CD4-positive, CD25-positive, alpha-beta regulatory T cell (primary cell): ENCODE results near the gene NTN1. TPM values are rescaled to one million over a fixed set of nuclear protein-coding genes. Genes with fewer than 3 reads are reported as not detected.

Experiments
- ATAC-seq, 2 donors: fragments of 150-1000 bp; cut with Tn5 transposase; one replicate each; pipeline ENCODE4 v1.10.0; 2021; ENCODE audit warnings: low read depth in 2 of 2, moderate number of reproducible peaks in 2 of 2, moderate library complexity in 1 of 2
- DNase-seq, 3 donors: peaks; one replicate each; pipeline versions ENCODE4 v3.0.0 to v3.0.0-alpha.2; 2012 to 2022; ENCODE audit warnings: mixed read lengths in 1 of 3
- H3K27ac ChIP-seq: one replicate; pipeline ENCODE4 v1.7.0; 2013; ENCODE audit warnings: mild to moderate bottlenecking, low read length; ENCODE audit not compliant: insufficient read depth, poor library complexity, severe bottlenecking
- H3K27me3 ChIP-seq: one replicate; pipeline ENCODE4 v1.7.0; 2013; ENCODE audit warnings: low read length; ENCODE audit not compliant: control insufficient read depth, insufficient read depth
- H3K36me3 ChIP-seq: one replicate; pipeline ENCODE4 v1.7.0; 2013; ENCODE audit warnings: mild to moderate bottlenecking, low read length, moderate library complexity; ENCODE audit not compliant: control insufficient read depth, insufficient read depth
- H3K4me1 ChIP-seq: 2 replicates; pipeline ENCODE4 v1.7.0; 2013; ENCODE audit warnings: mild to moderate bottlenecking, low read length; ENCODE audit not compliant: insufficient read depth, control insufficient read depth, poor library complexity, severe bottlenecking
- H3K4me3 ChIP-seq: one replicate; pipeline ENCODE4 v1.7.0; 2013; ENCODE audit warnings: low read depth, mild to moderate bottlenecking, low read length, moderate library complexity
- H3K9me3 ChIP-seq, 2 experiments: 1 replicate in 1 of 2; 2 replicates in 1 of 2; pipeline ENCODE4 v1.7.0; 2013; ENCODE audit warnings: low read length in 2 of 2, mild to moderate bottlenecking in 1 of 2, moderate library complexity in 1 of 2; ENCODE audit not compliant: control insufficient read depth in 2 of 2
- H3K27ac Mint-ChIP-seq, 3 donors: one replicate each; pipeline ENCODE4 v1.8.0; 2020 to 2022; ENCODE audit warnings: mild to moderate bottlenecking in 3 of 3, mixed read lengths in 3 of 3, moderate library complexity in 2 of 3
- H3K27me3 Mint-ChIP-seq: one replicate; pipeline ENCODE4 v1.8.0; 2022; ENCODE audit warnings: mild to moderate bottlenecking, mixed read lengths
- H3K36me3 Mint-ChIP-seq: one replicate; pipeline ENCODE4 v1.8.0; 2020; ENCODE audit warnings: mixed read lengths
- H3K4me1 Mint-ChIP-seq, 4 donors: one replicate each; pipeline ENCODE4 v1.8.0; 2020 to 2022; ENCODE audit warnings: mixed read lengths in 4 of 4, mild to moderate bottlenecking in 1 of 4
- H3K4me3 Mint-ChIP-seq, 4 donors: one replicate each; pipeline ENCODE4 v1.8.0; 2020 to 2022; ENCODE audit warnings: mild to moderate bottlenecking in 4 of 4, mixed read lengths in 4 of 4, moderate library complexity in 3 of 4
- H3K9me3 Mint-ChIP-seq, 7 donors: one replicate each; pipeline ENCODE4 v1.8.0; 2020 to 2022; ENCODE audit warnings: mixed read lengths in 7 of 7, mild to moderate bottlenecking in 3 of 7, moderate library complexity in 2 of 7
- polyA plus RNA-seq, 4 donors: library from polyadenylated mRNA; unstranded; fragments of 300-500 nt; fragmentation: Illumina TruSeq; gene quantifications; one replicate each; pipeline ENCODE4 v1.2.3, GENCODE V29; 2021
- total RNA-seq: library from RNA; stranded (reverse); gene quantifications from one replicate; pipeline ENCODE4 v1.2.3, GENCODE V29; 2022

The NTN1 gene
- total and polyA plus RNA-seq, 5 donors from 2014 or later = 0.03 TPM; not detected in 4

DNA sequence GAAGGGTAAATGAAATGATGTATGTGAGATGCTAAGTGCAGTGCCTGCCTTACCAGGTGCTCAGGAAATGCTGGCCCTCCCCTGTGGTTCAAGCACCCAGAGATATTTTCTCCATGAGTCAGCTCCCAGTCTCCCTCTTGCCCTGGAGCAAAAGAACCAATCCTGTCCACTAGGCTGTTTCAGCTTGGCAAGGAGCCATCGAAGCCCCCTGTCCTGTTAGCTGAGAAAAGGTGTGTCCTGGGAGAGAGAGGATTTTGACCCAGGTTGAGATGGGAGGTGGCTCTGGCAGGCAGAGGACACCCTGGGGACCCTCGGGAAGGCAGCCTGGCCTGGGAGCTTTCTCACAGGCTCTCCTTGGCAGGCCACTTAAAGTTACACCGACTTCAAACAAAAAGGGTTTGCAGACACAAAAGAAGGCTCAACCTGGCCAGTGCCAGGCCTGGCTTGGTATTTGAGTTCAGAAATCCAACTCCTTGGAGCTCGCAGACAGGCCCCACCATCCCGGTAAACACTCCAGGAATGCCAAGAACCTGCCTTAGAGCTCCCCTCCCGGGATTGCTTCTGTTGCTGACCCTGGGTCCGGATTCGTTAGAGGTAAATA is 29.6 kb downstream of the NTN1 start:
- H3K9me3 ChIP-seq = no peaks in the 10 kb centered on the region
- no peaks in the 10 kb centered on the region for H3K4me1 ChIP-seq
- H3K27me3 Mint-ChIP-seq = peaks cover 10% of the 10 kb centered on the region
- DNase-seq (no peak), ATAC-seq (no peak)
- H3K4me3 Mint-ChIP-seq = no peak overlapping the region
- H3K4me1 Mint-ChIP-seq = peaks cover 0 to 6% (median under 1%) of the 10 kb centered on the region in 4 donors
- no peaks in the 10 kb centered on the region for H3K36me3 Mint-ChIP-seq
- H3K9me3 Mint-ChIP-seq = peaks cover 0 to 2% (median 0%) of the 10 kb centered on the region in 7 donors
- no peaks in the 10 kb centered on the region for H3K36me3 ChIP-seq
- H3K4me3 ChIP-seq = no peak overlapping the region
- no peak overlapping the region for H3K27ac ChIP-seq
- peaks cover 7% of the 10 kb centered on the region for H3K27me3 ChIP-seq
- no peak overlapping the region for H3K27ac Mint-ChIP-seq

DNA sequence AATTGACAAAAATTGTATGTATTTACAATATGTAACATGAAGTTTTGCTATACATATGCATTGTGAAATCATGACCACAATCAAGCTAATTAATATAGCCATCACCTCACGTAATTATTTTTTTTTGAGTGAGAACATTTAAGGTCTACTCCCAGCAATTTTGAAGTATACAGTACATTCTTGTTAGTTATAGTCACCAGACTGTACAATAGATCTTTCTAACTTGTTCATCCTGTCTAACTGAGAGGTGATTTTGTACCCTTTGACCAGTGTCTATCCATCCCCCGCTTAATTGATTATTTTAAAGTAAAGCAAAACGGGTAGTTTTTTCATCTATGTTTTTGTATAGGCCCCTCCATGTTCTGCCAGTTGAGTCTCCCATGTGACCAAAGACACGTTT is 30.3 kb downstream of the NTN1 start:
- no peak overlapping the region for H3K4me3 Mint-ChIP-seq
- no peak overlapping the region for H3K27ac Mint-ChIP-seq
- Histone ChIP-seq H3K4me3 (no peak overlapping the region), H3K27me3 (peaks cover 5% of the 10 kb centered on the region), H3K9me3 (no peaks in the 10 kb centered on the region), H3K4me1 (no peaks in the 10 kb centered on the region), H3K36me3 (no peaks in the 10 kb centered on the region), H3K27ac (no peak overlapping the region)
- H3K27me3 Mint-ChIP-seq = peaks cover 9% of the 10 kb centered on the region
- ATAC-seq = no peak
- H3K9me3 Mint-ChIP-seq = peaks cover 0 to 2% (median 0%) of the 10 kb centered on the region in 7 donors
- H3K4me1 Mint-ChIP-seq = peaks cover 0 to 6% (median under 1%) of the 10 kb centered on the region in 4 donors
- DNase-seq = no peak
- H3K36me3 Mint-ChIP-seq = no peaks in the 10 kb centered on the region

DNA sequence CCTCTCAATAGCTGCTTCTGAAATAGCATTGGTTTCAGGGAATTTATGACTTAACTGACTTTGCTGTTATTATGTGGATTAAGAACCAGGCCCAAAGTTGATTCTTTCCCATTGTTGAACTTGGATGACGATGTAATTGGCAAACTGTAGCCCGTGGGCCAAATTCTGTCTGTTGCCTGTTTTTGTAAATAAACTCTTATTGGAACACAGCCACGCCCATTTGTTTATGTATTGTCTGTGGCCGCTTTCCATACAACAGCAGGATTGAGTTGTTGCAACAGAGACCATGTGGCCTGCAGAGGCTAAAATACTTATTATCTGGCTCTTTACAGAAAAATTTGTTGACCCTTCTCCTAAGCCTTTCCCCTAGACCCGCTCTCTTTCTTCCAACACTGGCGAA is 31.6 kb downstream of the NTN1 start:
- no peaks in the 10 kb centered on the region for H3K36me3 Mint-ChIP-seq
- no peaks in the 10 kb centered on the region for H3K4me1 ChIP-seq

GRCh38 chr17:9053406-9053805 is 32.1 kb downstream of the NTN1 start:
- no peak overlapping the region for H3K27ac Mint-ChIP-seq
- no peaks in the 10 kb centered on the region for H3K36me3 Mint-ChIP-seq
- H3K4me1 Mint-ChIP-seq = peaks cover 0 to 6% (median under 1%) of the 10 kb centered on the region in 4 donors
- ATAC-seq (no peak), DNase-seq (no peak)
- H3K27me3 Mint-ChIP-seq = peaks cover 9% of the 10 kb centered on the region
- no peaks in the 10 kb centered on the region for H3K36me3 ChIP-seq
- no peak overlapping the region for H3K4me3 ChIP-seq
- no peak overlapping the region for H3K27ac ChIP-seq
- no peaks in the 10 kb centered on the region for H3K4me1 ChIP-seq
- no peak overlapping the region for H3K4me3 Mint-ChIP-seq
- H3K9me3 ChIP-seq = no peaks in the 10 kb centered on the region
- peaks cover 0 to 1% (median 0%) of the 10 kb centered on the region in 7 donors for H3K9me3 Mint-ChIP-seq
- peaks cover 2% of the 10 kb centered on the region for H3K27me3 ChIP-seq

More for the DNA sequence above, 31.6 kb downstream of the NTN1 start:
- no peak overlapping the region for H3K4me3 Mint-ChIP-seq
- H3K27ac ChIP-seq = no peak overlapping the region
- ATAC-seq (no peak), DNase-seq (no peak)
- no peak overlapping the region for H3K27ac Mint-ChIP-seq
- no peaks in the 10 kb centered on the region for H3K9me3 ChIP-seq
- H3K4me3 ChIP-seq = no peak overlapping the region
- peaks cover 9% of the 10 kb centered on the region for H3K27me3 Mint-ChIP-seq
- H3K27me3 ChIP-seq = peaks cover 2% of the 10 kb centered on the region
- H3K9me3 Mint-ChIP-seq = peaks cover 0 to 2% (median 0%) of the 10 kb centered on the region in 7 donors
- H3K4me1 Mint-ChIP-seq = peaks cover 0 to 6% (median under 1%) of the 10 kb centered on the region in 4 donors
- H3K36me3 ChIP-seq = no peaks in the 10 kb centered on the region

GRCh38 chr17:9054126-9054975 is 33.0 kb downstream of the NTN1 start:
- Histone ChIP-seq H3K27ac (no peak overlapping the region), H3K4me1 (no peaks in the 10 kb centered on the region), H3K36me3 (no peaks in the 10 kb centered on the region), H3K27me3 (peaks cover 2% of the 10 kb centered on the region), H3K9me3 (no peaks in the 10 kb centered on the region), H3K4me3 (no peak overlapping the region)
- H3K27ac Mint-ChIP-seq = no peak overlapping the region
- no peaks in the 10 kb centered on the region for H3K9me3 Mint-ChIP-seq
- ATAC-seq (no peak), DNase-seq (no peak)
- H3K4me1 Mint-ChIP-seq = peaks cover 0 to 6% (median under 1%) of the 10 kb centered on the region in 4 donors
- H3K36me3 Mint-ChIP-seq = no peaks in the 10 kb centered on the region
- H3K27me3 Mint-ChIP-seq = peaks cover 9% of the 10 kb centered on the region
- H3K4me3 Mint-ChIP-seq = no peak overlapping the region

- peaks cover 9% of the 10 kb centered on the region for H3K27me3 Mint-ChIP-seq
- ATAC-seq (no peak), DNase-seq (no peak)
- H3K36me3 Mint-ChIP-seq = no peaks in the 10 kb centered on the region
- peaks cover 0 to 6% (median under 1%) of the 10 kb centered on the region in 4 donors for H3K4me1 Mint-ChIP-seq
- H3K9me3 Mint-ChIP-seq = no peaks in the 10 kb centered on the region
- Histone ChIP-seq H3K36me3 (no peaks in the 10 kb centered on the region), H3K9me3 (no peaks in the 10 kb centered on the region), H3K27me3 (peaks cover 2% of the 10 kb centered on the region), H3K27ac (no peak overlapping the region), H3K4me3 (no peak overlapping the region), H3K4me1 (no peaks in the 10 kb centered on the region)
- H3K4me3 Mint-ChIP-seq = no peak overlapping the region
- H3K27ac Mint-ChIP-seq = no peak overlapping the region
These were observed 34.0 kb downstream of the NTN1 start for GRCh38 chr17:9055281-9055680.

DNA sequence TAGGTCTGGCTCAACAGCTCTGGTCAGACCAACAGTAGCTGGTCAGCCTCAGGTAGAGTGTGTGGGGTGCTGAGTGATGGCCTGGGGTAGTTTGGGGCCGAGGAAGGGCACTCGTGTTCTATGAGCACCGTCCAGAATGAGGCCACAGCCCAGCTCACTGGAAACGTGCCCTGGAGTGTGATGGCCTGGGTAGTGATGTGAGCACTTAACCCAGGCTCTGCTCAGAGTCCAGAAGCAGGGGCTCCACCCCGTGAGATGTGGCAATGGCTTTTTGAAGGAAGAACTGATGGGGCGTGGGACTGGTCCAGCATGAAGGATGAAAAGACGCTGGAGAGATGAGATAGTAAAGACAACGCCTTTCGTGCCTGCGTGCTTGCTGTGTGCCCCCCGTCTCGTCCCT is 35.3 kb downstream of the NTN1 start:
- Mint-ChIP-seq H3K36me3 (no peaks in the 10 kb centered on the region), H3K4me3 (no peak overlapping the region), H3K27ac (no peak overlapping the region), H3K9me3 (no peaks in the 10 kb centered on the region), H3K4me1 (peaks cover 0 to 5% (median 2%) of the 10 kb centered on the region in 4 donors), H3K27me3 (peaks cover 3% of the 10 kb centered on the region)
- Histone ChIP-seq H3K4me3 (no peak overlapping the region), H3K27me3 (peaks cover 2% of the 10 kb centered on the region), H3K4me1 (no peaks in the 10 kb centered on the region), H3K9me3 (no peaks in the 10 kb centered on the region), H3K27ac (no peak overlapping the region), H3K36me3 (no peaks in the 10 kb centered on the region)
- DNase-seq (no peak), ATAC-seq (no peak)
